GM19395 (cell line): Measurements from ENCODE around the gene MTX3.

Experiments
- ATAC-seq: cut with Tn5 transposase; IDR thresholded peaks from one replicate; pipeline ENCODE4 v1.9.1; 2021; ENCODE audit warnings: mild to moderate bottlenecking, moderate library complexity; ENCODE audit not compliant: unreplicated experiment

The MTX3 gene

GRCh38 chr5:79990598-79991507 lies at the start of gene MTX3:
TSS of gene MTX3 (minus strand) at chr5:79991262. CDS start at chr5:79991238, 24 bp downstream.
- peak; percentile 92 for ATAC-seq

- ATAC-seq: no peak
These were observed 48.6 kb upstream of the MTX3 start for GRCh38 chr5:80039650-80040049.

- no peak for ATAC-seq
These were observed 46.3 kb upstream of the MTX3 start for GRCh38 chr5:80037366-80037765.

- no peak for ATAC-seq
These were observed 45.6 kb upstream of the MTX3 start for GRCh38 chr5:80036615-80037014.

GRCh38 chr5:80035839-80036238 lies 44.8 kb upstream of the MTX3 start:
- no peak for ATAC-seq

- no peak for ATAC-seq
These were observed 44.1 kb upstream of the MTX3 start, which contains the start of gene THBS4 for GRCh38 chr5:80034962-80035821. TSS of gene THBS4 (plus strand) at chr5:80035348. CDS start at chr5:80035538, 190 bp downstream.

GRCh38 chr5:80034559-80034958 lies 43.5 kb upstream of the MTX3 start:
- ATAC-seq: no peak

GRCh38 chr5:80033513-80033912 lies 42.5 kb upstream of the MTX3 start:
- no peak for ATAC-seq

- ATAC-seq: no peak
These were observed 40.0 kb upstream of the MTX3 start for GRCh38 chr5:80031109-80031508.

GRCh38 chr5:80026841-80027240 lies 35.8 kb upstream of the MTX3 start:
- ATAC-seq: no peak

- no peak for ATAC-seq
These were observed 34.0 kb upstream of the MTX3 start for GRCh38 chr5:80025069-80025468.

- no peak for ATAC-seq
These were observed 19.8 kb upstream of the MTX3 start for GRCh38 chr5:80010754-80011392.

- no peak for ATAC-seq
These were observed 18.1 kb upstream of the MTX3 start for GRCh38 chr5:80008995-80009765.

- no peak for ATAC-seq
These were observed 11.6 kb upstream of the MTX3 start for GRCh38 chr5:80002677-80003076.

- no peak for ATAC-seq
These were observed 8.7 kb upstream of the MTX3 start for GRCh38 chr5:79999722-80000121.

- ATAC-seq: no peak
These were observed 2.0 kb upstream of the MTX3 start for GRCh38 chr5:79992891-79993657.

GRCh38 chr5:79990205-79990597 lies 861 bp downstream of the MTX3 start:
- ATAC-seq: peak; percentile 62

- no peak for ATAC-seq
These were observed 4.8 kb downstream of the MTX3 start for GRCh38 chr5:79986260-79986659.

GRCh38 chr5:79985288-79985687 lies 5.8 kb downstream of the MTX3 start:
- ATAC-seq: no peak

GRCh38 chr5:79984363-79984762 lies 6.7 kb downstream of the MTX3 start:
- no peak for ATAC-seq
